Measurements from ENCODE around the gene ST8SIA5. TPM values are rescaled to one million over a fixed set of nuclear protein-coding genes. Genes with fewer than 3 reads are reported as not detected.

Gene ST8SIA5
- total and polyA plus RNA-seq, 10 of the 15 experiments (the other 5 are each of a cell fraction or from before 2014, with no cell fraction given), result 0.02 to 0.32 (median 0.12) TPM; not detected in 1

GRCh38 chr18:46711444-46711863, 45.4 kb downstream of the ST8SIA5 start:
- 14% methylated on average over 11 of the region's 11 CpGs for WGBS (ENCODE audit: insufficient coverage, insufficient replicate concordance, low lambda C conversion rate, missing lambda C conversion rate)
- ChIA-PET RAD21 (ENCODE audit: unreplicated experiment) (no interaction called here), CTCF (interaction anchor here (1.6 kb wide), 1 partner anchor 61 kb away, joined by 5 read pairs; no protein-coding TSS in a partner anchor), SMC1A (ENCODE audit: uncharacterized antibody, unreplicated experiment) (interaction anchor here (0.7 to 1.8 kb wide), 5 partner anchors 11 to 226 kb away, joined by 3 to 5 read pairs (median 3); no protein-coding TSS in a partner anchor), POLR2A (interaction anchor here (1.0 kb wide), 1 partner anchor 42 kb away, joined by 3 read pairs; no protein-coding TSS in a partner anchor)
- FAIRE-seq (no peak), ATAC-seq (peak; percentile 57), DNase-seq (ENCODE audit: low read depth, low spot score) (no peak)
- no peak overlapping the region for H3K4me3 ChIP-seq
- no peaks in the 10 kb centered on the region for H3K36me3 ChIP-seq (ENCODE audit: control insufficient read depth in 2 of 2, insufficient read depth in 2 of 2, low read length in 1 of 2)
- no TSS peak for BruUV-seq (replicated peaks)
- in situ Hi-C loops (cut with MboI) (no loop called here), intact Hi-C loops (cut with micrococcal nuclease; ENCODE audit: unreplicated experiment) (no loop called here)
- H3K9ac ChIP-seq (ENCODE audit: control insufficient read depth, insufficient read depth, low read length), result no peak overlapping the region
- no peak overlapping the region for H3K27ac ChIP-seq (ENCODE audit: control insufficient read depth, insufficient read depth)
- no peak for TF ChIP-seq PKNOX1 (IDR thresholded peaks at IDR 0.05)
- no peak for TF ChIP-seq TARDBP (IDR thresholded peaks at IDR 0.05; ENCODE audit: borderline replicate concordance)
- TF ChIP-seq POLR2AphosphoS2 (IDR thresholded peaks at IDR 0.05; ENCODE audit: low read depth, low read length), result no peak
- TF ChIP-seq CHD1 (IDR thresholded peaks at IDR 0.05; ENCODE audit: low read depth, low read length), result no peak
- TF ChIP-seq JUNB (IDR thresholded peaks at IDR 0.05), result peak; percentile 19; the same call in 1 of the 2 replicates
- peak; percentile 53; the same call in 1 of the 2 replicates for TF ChIP-seq MEF2A (IDR thresholded peaks at IDR 0.05; ENCODE audit: insufficient read depth, low read depth, low read length)
- peak; percentile 78; the same call in 1 of the 2 replicates for TF ChIP-seq TCF12 (IDR thresholded peaks at IDR 0.05; ENCODE audit: low read depth, low read length)
- TF ChIP-seq MTA3 (IDR thresholded peaks at IDR 0.05; ENCODE audit: borderline replicate concordance, low read length), result no peak
- peak; percentile 53 for TF ChIP-seq YY1 (IDR thresholded peaks at IDR 0.05; ENCODE audit: low read depth, low read length)
- no peak for TF ChIP-seq EGR1 (IDR thresholded peaks at IDR 0.05; ENCODE audit: borderline replicate concordance in 1 of 2, low read depth in 2 of 2, low read length in 2 of 2)
- TF ChIP-seq SMARCA5 (IDR thresholded peaks at IDR 0.05), result 0 out of 2 replicates have a peak, but pooled peaks have one; percentile 3
- no peak for TF ChIP-seq GABPA (IDR thresholded peaks at IDR 0.05; ENCODE audit: low read depth)
- peak; percentile 67; the same call in 1 of the 2 replicates for TF ChIP-seq SPI1 (IDR thresholded peaks at IDR 0.05; ENCODE audit: borderline replicate concordance, insufficient read depth, low read depth, low read length)
- TF ChIP-seq MXI1 (IDR thresholded peaks at IDR 0.05; ENCODE audit: low read depth, low read length), result no peak
- no peaks in the 10 kb centered on the region for H3K79me2 ChIP-seq (ENCODE audit: control insufficient read depth, insufficient read depth, low read length)
- no peaks in the 10 kb centered on the region; the same call in 1 of the 2 replicates for H3K4me1 ChIP-seq (ENCODE audit: control insufficient read depth, insufficient read depth, low read length)
- H3K9me3 ChIP-seq (replicated peaks; ENCODE audit: control insufficient read depth, insufficient read depth, low read length), result no peaks in the 10 kb centered on the region
- H4K20me1 ChIP-seq (ENCODE audit: control insufficient read depth, insufficient read depth), result no peaks in the 10 kb centered on the region
- H2AFZ ChIP-seq (ENCODE audit: control insufficient read depth, low read depth, low read length), result peak overlapping the region; percentile 37
- H3K4me2 ChIP-seq (ENCODE audit: control insufficient read depth, insufficient read depth), result no peak overlapping the region; the same call in 1 of the 2 replicates
- peaks cover 3 to 6% of the 10 kb centered on the region in 2 experiments for H3K27me3 ChIP-seq (replicated peaks in 1 of 2; ENCODE audit: control insufficient read depth in 2 of 2, insufficient read depth in 2 of 2, low read length in 1 of 2)
